ENCODE data around the gene JMJD1C. TPM values are rescaled to one million over a fixed set of nuclear protein-coding genes. Genes with fewer than 3 reads are reported as not detected.
"Not testable (repeated sequence)": the region's sequence is repeated elsewhere in the genome, so short reads cannot be mapped to it uniquely, and the experiment has no call there.

JMJD1C gene
- total and polyA plus RNA-seq, 10 of the 15 experiments (the other 5 are each of a cell fraction or from before 2014, with no cell fraction given), result 31.2 to 83.3 (median 49.5) TPM

- in situ Hi-C loops (cut with MboI); DNase-seq (ENCODE audit: low read depth, low spot score); H4K20me1 ChIP-seq (ENCODE audit: control insufficient read depth, insufficient read depth); H3K4me3 ChIP-seq; BruUV-seq (replicated peaks); intact Hi-C loops (cut with micrococcal nuclease; ENCODE audit: unreplicated experiment); H3K4me2 ChIP-seq (ENCODE audit: control insufficient read depth, insufficient read depth); FAIRE-seq; H3K27ac ChIP-seq (ENCODE audit: control insufficient read depth, insufficient read depth); POLR2A ChIA-PET; ATAC-seq; H3K27me3 ChIP-seq (replicated peaks in 1 of 2; ENCODE audit: control insufficient read depth in 2 of 2, insufficient read depth in 2 of 2, low read length in 1 of 2); H3K9ac ChIP-seq (ENCODE audit: control insufficient read depth, insufficient read depth, low read length); RAD21 ChIA-PET (ENCODE audit: unreplicated experiment); H3K4me1 ChIP-seq (ENCODE audit: control insufficient read depth, insufficient read depth, low read length); H2AFZ ChIP-seq (ENCODE audit: control insufficient read depth, low read depth, low read length); H3K9me3 ChIP-seq (replicated peaks; ENCODE audit: control insufficient read depth, insufficient read depth, low read length); H3K36me3 ChIP-seq (ENCODE audit: control insufficient read depth in 2 of 2, insufficient read depth in 2 of 2, low read length in 1 of 2): not testable (repeated sequence)
- SMC1A ChIA-PET (ENCODE audit: uncharacterized antibody, unreplicated experiment), result interaction anchor here (1.0 kb wide), 1 partner anchor 34 kb away, joined by 3 read pairs; no protein-coding TSS in a partner anchor
- CTCF ChIA-PET, result interaction anchor here (1.0 to 4.2 kb wide), 3 partner anchors 10 to 137 kb away, joined by 3 to 12 read pairs (median 6); no protein-coding TSS in a partner anchor
- H3K79me2 ChIP-seq (ENCODE audit: control insufficient read depth, insufficient read depth, low read length), result peaks cover 14% of the 10 kb centered on the region
- WGBS (ENCODE audit: insufficient coverage, insufficient replicate concordance, low lambda C conversion rate, missing lambda C conversion rate), result 83% methylated on average over 6 of the region's 6 CpGs
These were observed 26.5 kb upstream of the JMJD1C start for GRCh38 chr10:63492317-63492690.

GRCh38 chr10:63491588-63492316 is 26.0 kb upstream of the JMJD1C start:
- Histone ChIP-seq H3K9me3 (replicated peaks; ENCODE audit: control insufficient read depth, insufficient read depth, low read length) (no peaks in the 10 kb centered on the region; the same call in 2 of the 3 replicates), H3K9ac (ENCODE audit: control insufficient read depth, insufficient read depth, low read length) (no peak overlapping the region), H3K27ac (ENCODE audit: control insufficient read depth, insufficient read depth) (no peak overlapping the region), H3K79me2 (ENCODE audit: control insufficient read depth, insufficient read depth, low read length) (peaks cover 13% of the 10 kb centered on the region), H3K4me1 (ENCODE audit: control insufficient read depth, insufficient read depth, low read length) (no peaks in the 10 kb centered on the region; the same call in 1 of the 2 replicates), H2AFZ (ENCODE audit: control insufficient read depth, low read depth, low read length) (no peak overlapping the region), H4K20me1 (ENCODE audit: control insufficient read depth, insufficient read depth) (no peaks in the 10 kb centered on the region), H3K4me3 (no peak overlapping the region), H3K27me3 (replicated peaks in 1 of 2; ENCODE audit: control insufficient read depth in 2 of 2, insufficient read depth in 2 of 2, low read length in 1 of 2) (no peaks in the 10 kb centered on the region), H3K4me2 (ENCODE audit: control insufficient read depth, insufficient read depth) (no peak overlapping the region), H3K36me3 (ENCODE audit: control insufficient read depth in 2 of 2, insufficient read depth in 2 of 2, low read length in 1 of 2) (no peaks in the 10 kb centered on the region; a peak in 1 of 4 replicates)
- BruUV-seq (replicated peaks), result no TSS peak
- SMC1A ChIA-PET (ENCODE audit: uncharacterized antibody, unreplicated experiment), result interaction anchor here (1.0 kb wide), 1 partner anchor 34 kb away, joined by 3 read pairs; no protein-coding TSS in a partner anchor
- 96% methylated on average over 8 of the region's 8 CpGs for WGBS (ENCODE audit: insufficient coverage, insufficient replicate concordance, low lambda C conversion rate, missing lambda C conversion rate)
- DNase-seq (ENCODE audit: low read depth, low spot score) (no peak), FAIRE-seq (no peak), ATAC-seq (no peak)
- RAD21 ChIA-PET (ENCODE audit: unreplicated experiment), result no interaction called here
- in situ Hi-C loops (cut with MboI), result no loop called here
- POLR2A ChIA-PET, result no interaction called here
- intact Hi-C loops (cut with micrococcal nuclease; ENCODE audit: unreplicated experiment), result no loop called here
- CTCF ChIA-PET, result interaction anchor here (1.0 to 4.2 kb wide), 3 partner anchors 11 to 137 kb away, joined by 3 to 12 read pairs (median 6); no protein-coding TSS in a partner anchor
- TF ChIP-seq ZNF207 (IDR thresholded peaks at IDR 0.05; ENCODE audit: borderline replicate concordance), result no peak
- TF ChIP-seq MYC (IDR thresholded peaks at IDR 0.05; ENCODE audit: insufficient read depth, insufficient read length, insufficient replicate concordance, low read length, severe bottlenecking), result no peak
- no peak for TF ChIP-seq RUNX3 (IDR thresholded peaks at IDR 0.05; ENCODE audit: low read length)
- TF ChIP-seq SRF (IDR thresholded peaks at IDR 0.05; ENCODE audit: low read depth in 2 of 2, low read length in 2 of 2), result no peak
- TF ChIP-seq RELA (IDR thresholded peaks at IDR 0.05; ENCODE audit: borderline replicate concordance, partially characterized antibody), result no peak
- no peak for TF ChIP-seq SMAD1 (IDR thresholded peaks at IDR 0.05; ENCODE audit: low read depth, partially characterized antibody)
- TF ChIP-seq ETV6 (conservative IDR thresholded peaks at IDR 0.05 in 1 of 2, IDR thresholded peaks at IDR 0.05 in 1 of 2; ENCODE audit: borderline replicate concordance in 1 of 2, low read depth in 1 of 2), result no peak
- TF ChIP-seq TCF3 (IDR thresholded peaks at IDR 0.05; ENCODE audit: borderline replicate concordance, insufficient read depth, low read depth, low read length), result no peak
- no peak for TF ChIP-seq ZSCAN29 (IDR thresholded peaks at IDR 0.05)
- TF ChIP-seq RBBP5 (conservative IDR thresholded peaks at IDR 0.05), result no peak
- TF ChIP-seq PKNOX1 (IDR thresholded peaks at IDR 0.05), result no peak

Data from GM12878 (cell line).